ENCODE measurements around the gene MLLT1.

MLLT1 gene

GRCh38 chr19:6279620-6279930 lies 200 bp downstream of the MLLT1 start:
- Mint-ChIP-seq H3K27ac (no peak overlapping the region), H3K4me3 (no peak overlapping the region), H3K9me3 (peaks cover 22% of the 10 kb centered on the region), H3K36me3 (ENCODE audit: low read depth) (no peaks in the 10 kb centered on the region), H3K27me3 (ENCODE audit: low read depth, poor library complexity) (peaks cover 18% of the 10 kb centered on the region), H3K4me1 (peaks cover 45% of the 10 kb centered on the region)
- no peak for DNase-seq
- no peak for TF ChIP-seq CTCF (IDR thresholded peaks at IDR 0.05)

- no peak for DNase-seq
- Mint-ChIP-seq H3K9me3 (peaks cover 22% of the 10 kb centered on the region), H3K36me3 (ENCODE audit: low read depth) (no peaks in the 10 kb centered on the region), H3K27me3 (ENCODE audit: low read depth, poor library complexity) (peaks cover 12% of the 10 kb centered on the region), H3K4me3 (peak overlapping the region; percentile 92), H3K27ac (peak overlapping the region; percentile 68), H3K4me1 (peaks cover 51% of the 10 kb centered on the region)
- TF ChIP-seq CTCF (IDR thresholded peaks at IDR 0.05): no peak
Observed at GRCh38 chr19:6278740-6279619, 795 bp downstream of the MLLT1 start.

- H3K27me3 Mint-ChIP-seq (ENCODE audit: low read depth, poor library complexity): peaks cover 12% of the 10 kb centered on the region
- no peak for TF ChIP-seq CTCF (IDR thresholded peaks at IDR 0.05)
- H3K9me3 Mint-ChIP-seq: peaks cover 20% of the 10 kb centered on the region
- H3K27ac Mint-ChIP-seq: peak overlapping the region; percentile 48
- DNase-seq: no peak
- H3K4me3 Mint-ChIP-seq: peak overlapping the region; percentile 92
- H3K4me1 Mint-ChIP-seq: peaks cover 61% of the 10 kb centered on the region
- no peaks in the 10 kb centered on the region for H3K36me3 Mint-ChIP-seq (ENCODE audit: low read depth)
Observed at GRCh38 chr19:6278051-6278450, 1.7 kb downstream of the MLLT1 start.

- Mint-ChIP-seq H3K36me3 (ENCODE audit: low read depth) (no peaks in the 10 kb centered on the region), H3K27me3 (ENCODE audit: low read depth, poor library complexity) (peaks cover 5% of the 10 kb centered on the region), H3K4me3 (peak overlapping the region; percentile 62), H3K27ac (peak overlapping the region; percentile 41), H3K9me3 (peaks cover 4% of the 10 kb centered on the region), H3K4me1 (peaks cover 77% of the 10 kb centered on the region)
- DNase-seq: no peak
- no peak for TF ChIP-seq CTCF (IDR thresholded peaks at IDR 0.05)
Observed at GRCh38 chr19:6276447-6276846, 3.3 kb downstream of the MLLT1 start.

GRCh38 chr19:6275170-6275744 lies 4.5 kb downstream of the MLLT1 start:
- no peaks in the 10 kb centered on the region for H3K27me3 Mint-ChIP-seq (ENCODE audit: low read depth, poor library complexity)
- no peaks in the 10 kb centered on the region for H3K9me3 Mint-ChIP-seq
- H3K27ac Mint-ChIP-seq: peak overlapping the region; percentile 61
- peaks cover 8% of the 10 kb centered on the region for H3K36me3 Mint-ChIP-seq (ENCODE audit: low read depth)
- TF ChIP-seq CTCF (IDR thresholded peaks at IDR 0.05): no peak
- peaks cover 89% of the 10 kb centered on the region for H3K4me1 Mint-ChIP-seq
- no peak for DNase-seq
- peak overlapping the region; percentile 54 for H3K4me3 Mint-ChIP-seq
